PFSK-1 (cell line): ENCODE results near the gene DEGS2.

Experiments
- FOXP2 ChIP-seq: optimal IDR thresholded peaks from 2 replicates; pipeline ENCODE3; 2011; ENCODE audit warnings: borderline replicate concordance, control low read depth, inconsistent platforms; ENCODE audit not compliant: insufficient read depth; ENCODE audit errors: extremely low read length, extremely low read depth
- POLR2AphosphoS5 ChIP-seq: IDR thresholded peaks from 2 replicates; pipeline ENCODE4 v1.6.1; 2012; ENCODE audit warnings: low read depth, mild to moderate bottlenecking, control low read depth, low read length, moderate library complexity
- REST ChIP-seq, 2 experiments: IDR thresholded peaks; 2 replicates each; pipeline versions ENCODE4 v1.6.1 to v1.8.0; 2011 to 2012; ENCODE audit warnings: low read depth in 2 of 2, low read length in 2 of 2, control low read depth in 1 of 2, inconsistent platforms in 1 of 2, mild to moderate bottlenecking in 1 of 2, moderate library complexity in 1 of 2; ENCODE audit not compliant: insufficient read depth in 1 of 2
- SIN3A ChIP-seq: IDR thresholded peaks from 2 replicates; pipeline ENCODE4 v1.6.1; 2012; ENCODE audit warnings: mild to moderate bottlenecking, low read length, moderate library complexity, borderline replicate concordance; ENCODE audit not compliant: insufficient read depth
- TAF1 ChIP-seq: IDR thresholded peaks from 2 replicates; pipeline ENCODE4 v1.6.1; 2012; ENCODE audit warnings: low read length, control low read depth, borderline replicate concordance; ENCODE audit not compliant: insufficient read depth

The DEGS2 gene

DNA sequence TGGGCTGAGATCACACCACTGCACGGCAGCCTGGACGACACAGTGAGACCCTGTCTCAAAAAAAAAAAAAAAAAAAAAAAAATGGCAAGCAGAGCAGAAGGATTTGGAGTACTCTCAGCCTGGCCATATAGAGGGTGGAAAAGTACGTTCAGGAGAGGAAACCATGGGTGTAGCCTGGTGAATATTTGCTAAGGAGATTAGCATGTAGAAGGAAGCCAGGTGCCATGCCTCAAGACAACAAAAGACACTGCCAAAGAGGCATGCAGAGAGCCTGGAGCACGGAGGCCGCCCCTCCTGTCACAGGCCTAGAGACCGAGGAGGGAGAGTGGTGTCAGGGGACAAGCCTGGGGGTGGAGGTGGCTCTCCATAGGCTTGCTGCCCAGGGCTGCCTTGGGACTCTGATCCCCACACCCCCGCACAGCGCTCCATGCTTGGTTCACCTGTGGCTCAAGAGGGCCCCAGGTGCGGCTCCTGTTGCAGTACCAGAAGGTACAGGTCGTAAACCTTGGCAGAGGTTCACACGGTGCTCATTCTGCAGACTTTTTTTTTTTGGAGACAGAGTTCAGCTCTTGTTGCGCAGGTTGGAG lies 27.9 kb upstream of the DEGS2 start:
- TF ChIP-seq POLR2AphosphoS5: no peak
- no peak for TF ChIP-seq TAF1
- no peak for TF ChIP-seq SIN3A

- no peak for TF ChIP-seq POLR2AphosphoS5
- no peak for TF ChIP-seq SIN3A
- TF ChIP-seq TAF1: no peak
- TF ChIP-seq REST (IDR thresholded peaks at IDR 0.05; ENCODE audit: insufficient read depth in 1 of 2, low read depth in 2 of 2, low read length in 2 of 2): no peak
- no peak for TF ChIP-seq FOXP2
These were observed 19.2 kb upstream of the DEGS2 start for GRCh38 chr14:100178691-100179090.

GRCh38 chr14:100176811-100177327 lies 17.4 kb upstream of the DEGS2 start:
- TF ChIP-seq REST (IDR thresholded peaks at IDR 0.05; ENCODE audit: insufficient read depth in 1 of 2, low read depth in 2 of 2, low read length in 2 of 2): no peak
- no peak for TF ChIP-seq POLR2AphosphoS5
- TF ChIP-seq TAF1: no peak
- TF ChIP-seq SIN3A: no peak
- TF ChIP-seq FOXP2: no peak

- TF ChIP-seq POLR2AphosphoS5: no peak
- TF ChIP-seq FOXP2: no peak
- TF ChIP-seq TAF1: no peak
- TF ChIP-seq REST (IDR thresholded peaks at IDR 0.05; ENCODE audit: insufficient read depth in 1 of 2, low read depth in 2 of 2, low read length in 2 of 2): no peak
- TF ChIP-seq SIN3A: no peak
These were observed 13.9 kb upstream of the DEGS2 start for GRCh38 chr14:100173353-100173752.

GRCh38 chr14:100172811-100173210 lies 13.4 kb upstream of the DEGS2 start:
- no peak for TF ChIP-seq SIN3A
- TF ChIP-seq REST (IDR thresholded peaks at IDR 0.05; ENCODE audit: insufficient read depth in 1 of 2, low read depth in 2 of 2, low read length in 2 of 2): no peak
- TF ChIP-seq TAF1: no peak
- TF ChIP-seq FOXP2: no peak
- TF ChIP-seq POLR2AphosphoS5: no peak

GRCh38 chr14:100170880-100171279 lies 11.4 kb upstream of the DEGS2 start:
- TF ChIP-seq SIN3A (no peak), TAF1 (no peak), POLR2AphosphoS5 (no peak), REST (IDR thresholded peaks at IDR 0.05; ENCODE audit: insufficient read depth in 1 of 2, low read depth in 2 of 2, low read length in 2 of 2) (no peak), FOXP2 (no peak)
